ENCODE measurements around the gene ECEL1.

The ECEL1 gene

DNA sequence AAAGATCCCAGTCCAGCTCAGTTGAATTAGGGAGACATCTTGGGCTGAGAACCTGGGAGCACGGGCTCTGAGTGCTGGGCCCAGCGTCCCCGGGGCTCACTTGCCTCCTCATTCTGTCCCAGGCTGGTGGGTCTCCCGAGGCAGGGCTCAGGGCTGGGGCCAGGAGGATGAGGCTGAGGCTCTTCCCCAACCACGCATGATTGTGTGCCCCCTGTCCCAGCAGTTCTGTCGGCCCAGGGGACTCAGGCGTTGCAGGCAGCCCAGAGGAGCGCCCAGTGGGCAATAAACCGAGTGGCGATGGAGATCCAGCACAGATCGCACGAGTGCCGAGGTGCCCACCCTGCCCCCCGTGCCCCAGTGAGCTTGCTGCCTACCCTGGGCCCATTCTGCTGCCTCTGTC is 33.5 kb upstream of the ECEL1 start:
- H3K27me3 ChIP-seq (ENCODE audit: insufficient read depth, low read length, poor library complexity) = no peaks in the 10 kb centered on the region
- no peak overlapping the region for H3K4me2 ChIP-seq (ENCODE audit: insufficient read depth, low read length)
- ATAC-seq (ENCODE audit: insufficient read depth, low read depth) (no peak), DNase-seq (no peak)
- peaks cover 2% of the 10 kb centered on the region; the same call in 1 of the 2 replicates for H3K4me1 ChIP-seq (ENCODE audit: insufficient read depth, low read length)
- no peak overlapping the region for H3K9ac ChIP-seq (ENCODE audit: low read depth, low read length)
- no peaks in the 10 kb centered on the region for H3K36me3 ChIP-seq (ENCODE audit: insufficient read depth, low read length)
- no peaks in the 10 kb centered on the region for H3K79me2 ChIP-seq (ENCODE audit: insufficient read depth, low read length)
- no peaks in the 10 kb centered on the region for H3K9me3 ChIP-seq (ENCODE audit: insufficient read depth, low read length, severe bottlenecking)
- no peak overlapping the region for H3K4me3 ChIP-seq (ENCODE audit: low read depth in 1 of 2, low read length in 2 of 2)
- no peak overlapping the region for H2AFZ ChIP-seq (ENCODE audit: low read depth, low read length)
- TF ChIP-seq, protein P1, sequence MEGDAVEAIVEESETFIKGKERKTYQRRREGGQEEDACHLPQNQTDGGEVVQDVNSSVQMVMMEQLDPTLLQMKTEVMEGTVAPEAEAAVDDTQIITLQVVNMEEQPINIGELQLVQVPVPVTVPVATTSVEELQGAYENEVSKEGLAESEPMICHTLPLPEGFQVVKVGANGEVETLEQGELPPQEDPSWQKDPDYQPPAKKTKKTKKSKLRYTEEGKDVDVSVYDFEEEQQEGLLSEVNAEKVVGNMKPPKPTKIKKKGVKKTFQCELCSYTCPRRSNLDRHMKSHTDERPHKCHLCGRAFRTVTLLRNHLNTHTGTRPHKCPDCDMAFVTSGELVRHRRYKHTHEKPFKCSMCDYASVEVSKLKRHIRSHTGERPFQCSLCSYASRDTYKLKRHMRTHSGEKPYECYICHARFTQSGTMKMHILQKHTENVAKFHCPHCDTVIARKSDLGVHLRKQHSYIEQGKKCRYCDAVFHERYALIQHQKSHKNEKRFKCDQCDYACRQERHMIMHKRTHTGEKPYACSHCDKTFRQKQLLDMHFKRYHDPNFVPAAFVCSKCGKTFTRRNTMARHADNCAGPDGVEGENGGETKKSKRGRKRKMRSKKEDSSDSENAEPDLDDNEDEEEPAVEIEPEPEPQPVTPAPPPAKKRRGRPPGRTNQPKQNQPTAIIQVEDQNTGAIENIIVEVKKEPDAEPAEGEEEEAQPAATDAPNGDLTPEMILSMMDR (IDR thresholded peaks at IDR 0.05; ENCODE audit: borderline replicate concordance, extremely low read depth, low read length, poor library complexity, severe bottlenecking) = no peak
- no peak for TF ChIP-seq EZH2 (IDR thresholded peaks at IDR 0.05; ENCODE audit: borderline replicate concordance, low read depth, low read length, severe bottlenecking)
- H3K27ac ChIP-seq (ENCODE audit: low read length) = no peak overlapping the region
- H4K20me1 ChIP-seq (ENCODE audit: insufficient read depth, low read length) = no peaks in the 10 kb centered on the region

DNA sequence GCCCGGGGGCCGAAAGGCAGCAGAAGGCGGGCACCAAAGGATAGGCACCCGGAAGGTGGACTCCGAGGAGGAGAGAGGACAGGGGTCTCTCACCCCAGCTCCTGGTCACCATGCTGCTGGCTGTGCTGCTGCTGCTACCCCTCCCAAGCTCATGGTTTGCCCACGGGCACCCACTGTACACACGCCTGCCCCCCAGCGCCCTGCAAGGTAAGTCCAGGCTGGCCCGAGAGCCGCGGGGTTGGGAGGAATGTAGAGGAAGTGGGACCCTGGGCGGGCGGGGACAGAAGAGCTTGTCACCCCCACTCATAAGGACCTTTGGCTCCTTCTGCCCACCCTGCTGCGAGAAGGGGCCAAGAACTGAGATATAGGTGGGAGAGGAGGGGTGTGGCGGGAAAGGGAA is 32.9 kb upstream of the ECEL1 start:
- Histone ChIP-seq H3K27ac (ENCODE audit: low read length) (no peak overlapping the region), H3K4me3 (ENCODE audit: low read depth in 1 of 2, low read length in 2 of 2) (no peak overlapping the region), H3K79me2 (ENCODE audit: insufficient read depth, low read length) (no peaks in the 10 kb centered on the region), H4K20me1 (ENCODE audit: insufficient read depth, low read length) (no peaks in the 10 kb centered on the region), H2AFZ (ENCODE audit: low read depth, low read length) (no peak overlapping the region), H3K36me3 (ENCODE audit: insufficient read depth, low read length) (no peaks in the 10 kb centered on the region), H3K27me3 (ENCODE audit: insufficient read depth, low read length, poor library complexity) (no peaks in the 10 kb centered on the region), H3K9ac (ENCODE audit: low read depth, low read length) (no peak overlapping the region), H3K4me2 (ENCODE audit: insufficient read depth, low read length) (no peak overlapping the region), H3K9me3 (ENCODE audit: insufficient read depth, low read length, severe bottlenecking) (no peaks in the 10 kb centered on the region), H3K4me1 (ENCODE audit: insufficient read depth, low read length) (peaks cover 2% of the 10 kb centered on the region; the same call in 1 of the 2 replicates)
- no peak for ATAC-seq (ENCODE audit: insufficient read depth, low read depth)
- no peak for DNase-seq
- TF ChIP-seq, protein P1 (IDR thresholded peaks at IDR 0.05; ENCODE audit: borderline replicate concordance, extremely low read depth, low read length, poor library complexity, severe bottlenecking) = no peak
- no peak for TF ChIP-seq EZH2 (IDR thresholded peaks at IDR 0.05; ENCODE audit: borderline replicate concordance, low read depth, low read length, severe bottlenecking)

DNA sequence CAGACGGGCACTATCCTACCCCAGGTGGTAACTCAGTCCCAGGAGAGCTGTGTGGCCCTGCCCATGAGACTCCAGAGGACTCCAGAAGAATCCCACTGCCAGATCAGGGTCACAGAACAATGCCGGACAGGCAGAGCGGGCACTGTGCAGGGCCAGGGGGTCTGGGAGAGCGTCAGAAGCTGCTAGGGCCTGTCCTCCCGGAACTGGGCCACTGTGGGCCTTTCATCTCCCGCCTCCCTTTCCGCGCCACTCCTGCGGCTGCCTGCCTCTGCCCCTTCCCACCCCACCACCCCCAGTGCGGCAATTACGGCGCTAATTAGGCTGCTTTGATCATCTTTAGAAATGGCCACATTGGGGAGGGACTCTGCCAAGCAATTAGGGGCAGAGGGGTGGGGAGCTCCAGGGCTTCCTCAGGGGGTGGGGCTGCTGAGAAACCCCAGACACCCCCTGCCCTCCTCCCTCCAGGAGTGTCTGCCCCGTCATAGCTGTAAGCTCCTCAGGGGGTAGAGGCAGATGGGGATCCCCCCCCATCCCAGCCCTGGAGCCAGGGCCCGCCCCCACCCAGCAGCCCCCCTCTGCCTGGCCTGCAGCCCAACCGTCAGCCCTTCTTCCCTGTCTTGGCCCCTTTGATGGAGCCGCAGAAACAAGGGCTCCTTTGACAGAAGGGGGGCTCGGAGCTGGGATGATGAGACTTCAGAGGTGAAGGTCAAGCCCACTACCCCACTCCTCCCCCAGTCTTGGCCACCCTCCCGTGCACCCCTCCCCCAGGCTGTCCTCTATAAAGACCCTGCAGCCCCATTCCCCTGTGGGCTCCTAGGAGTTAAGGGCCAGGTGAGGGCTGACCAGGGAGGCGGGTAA is 32.2 kb upstream of the ECEL1 start, which contains the start of gene PRSS56:
PRSS56 (plus strand) TSS at position 808 of the 858 bp plus-strand sequence. CDS start 211 bp downstream, outside the sequence.
- DNase-seq (no peak), ATAC-seq (ENCODE audit: insufficient read depth, low read depth) (no peak)
- no peaks in the 10 kb centered on the region for H3K79me2 ChIP-seq (ENCODE audit: insufficient read depth, low read length)
- no peak within 1 kb of the TSS for H3K4me3 ChIP-seq (ENCODE audit: low read depth in 1 of 2, low read length in 2 of 2)
- no peak within 1 kb of the TSS for H3K9ac ChIP-seq (ENCODE audit: low read depth, low read length)
- no peaks in the 10 kb centered on the region for H3K9me3 ChIP-seq (ENCODE audit: insufficient read depth, low read length, severe bottlenecking)
- H3K27ac ChIP-seq (ENCODE audit: low read length) = no peak within 1 kb of the TSS
- H4K20me1 ChIP-seq (ENCODE audit: insufficient read depth, low read length) = no peaks in the 10 kb centered on the region
- H3K27me3 ChIP-seq (ENCODE audit: insufficient read depth, low read length, poor library complexity) = no peaks in the 10 kb centered on the region
- no peak within 1 kb of the TSS for H3K4me2 ChIP-seq (ENCODE audit: insufficient read depth, low read length)
- peaks cover 2% of the 10 kb centered on the region; the same call in 1 of the 2 replicates for H3K4me1 ChIP-seq (ENCODE audit: insufficient read depth, low read length)
- no peak for TF ChIP-seq EZH2 (IDR thresholded peaks at IDR 0.05; ENCODE audit: borderline replicate concordance, low read depth, low read length, severe bottlenecking)
- TF ChIP-seq, protein P1 (IDR thresholded peaks at IDR 0.05; ENCODE audit: borderline replicate concordance, extremely low read depth, low read length, poor library complexity, severe bottlenecking) = no peak
- H3K36me3 ChIP-seq (ENCODE audit: insufficient read depth, low read length) = no peaks in the 10 kb centered on the region
- no peak within 1 kb of the TSS for H2AFZ ChIP-seq (ENCODE audit: low read depth, low read length)

Measured in DND-41 (cell line).